D721Med (cell line): ENCODE measurements around the gene PSMD6.
A peak's percentile ranks its signal among the peaks of the same experiment; 100 is the strongest.

Experiments
- DNase-seq: peaks from one replicate; pipeline ENCODE4 v3.0.0; 2011; ENCODE audit warnings: low spot score; ENCODE audit not compliant: insufficient read length
- FAIRE-seq: peaks from 2 replicates; lab custom pipeline; 2011; peaks lifted over from hg19 to GRCh38; lab: Jason Lieb, UNC
- TF ChIP-seq, protein P1 (sequence below): IDR thresholded peaks from 2 replicates; pipeline ENCODE4 v1.5.1; 2012; ENCODE audit warnings: mild to moderate bottlenecking, control low read depth; ENCODE audit not compliant: insufficient read depth; ENCODE audit errors: missing control alignments

PSMD6 gene

DNA sequence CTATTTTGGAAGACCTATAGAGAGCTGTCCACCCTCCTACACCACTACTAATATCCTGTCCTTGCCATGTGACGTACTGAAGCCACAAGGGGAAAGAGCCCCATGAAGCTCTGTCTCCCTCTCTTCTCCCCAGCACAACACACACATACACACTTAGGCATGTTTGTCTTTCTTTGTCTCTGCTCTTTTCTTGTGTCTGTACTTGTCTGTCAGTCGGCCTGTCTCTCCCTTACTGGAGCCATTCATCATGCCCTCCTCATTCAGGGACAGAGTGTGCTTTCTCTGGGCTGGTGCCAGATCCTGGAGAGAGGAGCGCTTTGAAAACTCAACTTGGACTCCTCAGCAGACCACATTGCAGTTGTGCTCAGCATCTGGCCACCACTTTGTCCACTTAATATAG lies 47.6 kb downstream of the PSMD6 start:
- FAIRE-seq (no peak), DNase-seq (no peak)

DNA sequence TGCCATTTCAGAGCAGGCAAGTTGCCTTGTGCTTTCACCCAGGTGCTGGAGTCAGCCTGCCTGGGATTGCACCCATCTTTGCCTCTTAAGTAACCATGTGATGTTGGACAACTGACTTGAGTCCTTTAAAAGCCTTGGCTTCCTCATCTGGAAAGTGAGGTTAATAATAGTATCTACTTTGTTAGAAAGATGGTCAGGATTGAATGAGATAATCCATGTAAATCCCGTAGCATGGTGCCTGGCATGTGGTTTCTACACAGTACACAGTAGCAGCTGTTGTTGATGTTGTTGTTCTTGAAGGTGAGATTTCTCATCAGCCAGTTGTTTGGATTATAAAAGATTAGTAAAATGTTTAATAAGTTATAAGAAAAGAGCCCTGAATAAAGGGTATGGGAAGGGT lies 48.8 kb downstream of the PSMD6 start:
- FAIRE-seq = peak; percentile 88
- TF ChIP-seq, protein P1, sequence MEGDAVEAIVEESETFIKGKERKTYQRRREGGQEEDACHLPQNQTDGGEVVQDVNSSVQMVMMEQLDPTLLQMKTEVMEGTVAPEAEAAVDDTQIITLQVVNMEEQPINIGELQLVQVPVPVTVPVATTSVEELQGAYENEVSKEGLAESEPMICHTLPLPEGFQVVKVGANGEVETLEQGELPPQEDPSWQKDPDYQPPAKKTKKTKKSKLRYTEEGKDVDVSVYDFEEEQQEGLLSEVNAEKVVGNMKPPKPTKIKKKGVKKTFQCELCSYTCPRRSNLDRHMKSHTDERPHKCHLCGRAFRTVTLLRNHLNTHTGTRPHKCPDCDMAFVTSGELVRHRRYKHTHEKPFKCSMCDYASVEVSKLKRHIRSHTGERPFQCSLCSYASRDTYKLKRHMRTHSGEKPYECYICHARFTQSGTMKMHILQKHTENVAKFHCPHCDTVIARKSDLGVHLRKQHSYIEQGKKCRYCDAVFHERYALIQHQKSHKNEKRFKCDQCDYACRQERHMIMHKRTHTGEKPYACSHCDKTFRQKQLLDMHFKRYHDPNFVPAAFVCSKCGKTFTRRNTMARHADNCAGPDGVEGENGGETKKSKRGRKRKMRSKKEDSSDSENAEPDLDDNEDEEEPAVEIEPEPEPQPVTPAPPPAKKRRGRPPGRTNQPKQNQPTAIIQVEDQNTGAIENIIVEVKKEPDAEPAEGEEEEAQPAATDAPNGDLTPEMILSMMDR = no peak
- DNase-seq = peak; percentile 22

More for the DNA sequence above, 47.6 kb downstream of the PSMD6 start:
- TF ChIP-seq, protein P1 = no peak

DNA sequence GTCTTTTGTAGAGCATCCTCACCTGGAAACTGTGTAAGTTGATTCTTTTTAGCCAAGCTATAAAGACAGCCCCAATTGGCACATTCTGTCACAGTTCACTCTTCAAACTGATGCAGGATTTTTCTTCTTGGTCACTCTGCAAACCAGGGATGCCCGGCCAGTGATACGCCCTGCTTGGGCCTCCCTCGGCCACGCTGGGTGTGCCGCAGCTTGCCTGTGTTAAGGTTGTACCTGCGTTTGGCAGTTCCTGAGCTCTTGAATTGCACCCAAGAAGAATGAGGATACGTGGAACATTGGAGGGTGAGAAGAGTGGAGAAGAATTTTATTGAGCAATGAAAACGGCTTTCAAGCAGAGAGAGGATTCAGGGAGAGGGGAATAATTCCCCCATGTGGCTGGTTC lies 49.9 kb downstream of the PSMD6 start:
- DNase-seq (no peak), FAIRE-seq (no peak)
- TF ChIP-seq, protein P1 = no peak

DNA sequence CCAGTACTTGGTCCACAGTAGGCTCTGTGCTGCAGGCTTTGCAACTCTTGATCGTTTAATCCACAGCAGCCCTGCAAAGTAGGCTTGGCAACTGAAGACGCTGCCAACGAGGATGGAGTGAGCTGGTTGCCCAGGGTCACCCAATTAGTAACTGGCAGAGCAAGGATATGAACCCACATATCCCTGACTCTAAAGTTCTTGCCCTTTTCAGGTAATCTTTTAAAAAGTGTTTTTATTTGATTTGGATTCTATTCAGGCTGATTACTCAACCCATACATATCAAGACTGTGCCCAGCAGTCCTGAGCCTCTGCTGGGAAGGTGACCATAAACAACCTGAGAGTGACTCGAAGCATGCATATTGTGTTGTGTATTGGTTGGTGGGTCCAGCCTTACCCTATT lies 50.3 kb downstream of the PSMD6 start:
- DNase-seq = no peak
- FAIRE-seq = no peak

DNA sequence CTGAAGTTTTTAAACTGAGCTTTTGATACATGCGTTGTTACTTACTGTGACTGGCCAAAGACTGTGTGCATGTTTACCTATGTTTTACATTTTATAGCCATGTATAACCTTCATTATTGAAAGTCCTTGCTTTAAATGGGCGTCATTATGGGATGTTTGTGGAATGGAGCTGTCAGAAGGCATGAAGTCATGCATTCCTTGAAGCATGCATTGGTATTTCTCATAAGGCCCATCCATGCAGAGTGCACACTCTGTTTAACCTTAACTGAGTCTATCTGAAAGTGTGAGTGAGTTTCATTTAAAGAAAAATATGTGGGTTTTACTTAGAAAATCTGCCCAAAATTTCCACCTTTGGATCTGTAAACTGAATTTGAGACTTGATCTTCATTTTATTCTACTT lies 51.1 kb downstream of the PSMD6 start:
- DNase-seq = no peak
- TF ChIP-seq, protein P1 = no peak
- FAIRE-seq = no peak

More for the DNA sequence above, 50.3 kb downstream of the PSMD6 start:
- TF ChIP-seq, protein P1 = no peak

DNA sequence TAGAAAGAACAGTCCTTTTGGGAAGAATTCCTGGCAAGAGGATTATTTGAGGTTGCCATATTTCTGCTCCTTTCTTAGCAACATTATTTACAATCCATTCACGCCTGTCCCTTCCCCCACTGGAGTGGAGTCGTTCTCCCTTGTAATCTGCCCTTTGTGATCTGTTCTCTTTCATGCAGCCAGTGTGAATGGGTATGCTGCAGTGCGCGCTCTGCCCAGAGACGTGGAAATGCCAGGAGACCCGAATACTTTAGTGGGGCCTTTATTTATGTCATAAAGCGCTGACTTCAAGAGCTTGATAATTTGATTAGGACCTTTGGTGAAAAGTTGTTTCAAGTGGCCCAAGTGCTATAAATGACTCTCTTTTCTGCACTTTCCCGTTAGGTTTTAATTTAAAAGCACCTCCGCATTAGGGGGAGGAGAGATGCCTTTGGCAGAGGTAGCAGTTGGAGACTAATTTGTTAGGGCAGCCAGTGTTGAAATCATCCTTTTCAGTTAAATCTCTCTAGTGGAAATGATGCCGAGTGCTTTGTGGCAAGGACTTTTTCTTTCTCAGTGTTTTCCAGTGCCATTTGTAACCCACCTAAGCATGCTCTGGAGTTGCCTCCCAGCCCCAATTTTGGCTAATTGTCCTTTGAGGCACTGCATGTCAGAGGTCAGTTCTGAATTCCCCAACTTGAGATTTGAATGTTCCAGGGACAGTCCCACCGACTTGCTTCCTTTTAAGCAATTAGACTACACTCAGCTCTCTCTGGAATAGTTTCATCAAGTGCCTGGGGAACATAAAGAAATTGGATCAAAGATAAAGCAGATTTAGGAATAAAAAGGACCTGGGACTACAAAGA lies 52.4 kb downstream of the PSMD6 start:
- DNase-seq = no peak
- TF ChIP-seq, protein P1 = no peak
- FAIRE-seq = no peak

DNA sequence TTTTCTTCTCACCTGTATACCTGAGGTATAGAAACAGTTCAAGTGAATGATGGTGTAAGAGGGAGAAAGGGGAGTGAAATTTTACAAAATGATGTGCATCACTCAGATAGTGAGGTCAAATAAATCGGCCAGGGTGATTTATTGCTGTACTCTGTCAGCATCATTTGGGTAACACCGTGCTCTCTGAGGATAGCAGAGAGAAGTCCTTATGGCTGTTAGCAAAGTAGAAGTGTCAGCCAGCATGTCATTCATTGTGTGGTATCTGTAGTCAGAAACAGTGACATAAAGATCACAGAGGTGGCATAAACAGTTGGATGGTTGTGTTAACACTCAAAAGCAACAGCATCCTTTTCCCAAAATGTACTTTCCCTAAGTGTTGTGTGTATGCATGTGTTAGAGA lies 53.4 kb downstream of the PSMD6 start:
- no peak for FAIRE-seq
- TF ChIP-seq, protein P1 = no peak
- no peak for DNase-seq
